DMS114 treated with DMSO at 0.1 percent for 48 hours (cell line): ENCODE data around the gene FNDC10.

Experiments used
- DNase-seq: peaks from one replicate; lab custom pipeline; 2025; ENCODE audit not compliant: unreplicated experiment; lab: John Stamatoyannopoulos, UW

The FNDC10 gene

DNA sequence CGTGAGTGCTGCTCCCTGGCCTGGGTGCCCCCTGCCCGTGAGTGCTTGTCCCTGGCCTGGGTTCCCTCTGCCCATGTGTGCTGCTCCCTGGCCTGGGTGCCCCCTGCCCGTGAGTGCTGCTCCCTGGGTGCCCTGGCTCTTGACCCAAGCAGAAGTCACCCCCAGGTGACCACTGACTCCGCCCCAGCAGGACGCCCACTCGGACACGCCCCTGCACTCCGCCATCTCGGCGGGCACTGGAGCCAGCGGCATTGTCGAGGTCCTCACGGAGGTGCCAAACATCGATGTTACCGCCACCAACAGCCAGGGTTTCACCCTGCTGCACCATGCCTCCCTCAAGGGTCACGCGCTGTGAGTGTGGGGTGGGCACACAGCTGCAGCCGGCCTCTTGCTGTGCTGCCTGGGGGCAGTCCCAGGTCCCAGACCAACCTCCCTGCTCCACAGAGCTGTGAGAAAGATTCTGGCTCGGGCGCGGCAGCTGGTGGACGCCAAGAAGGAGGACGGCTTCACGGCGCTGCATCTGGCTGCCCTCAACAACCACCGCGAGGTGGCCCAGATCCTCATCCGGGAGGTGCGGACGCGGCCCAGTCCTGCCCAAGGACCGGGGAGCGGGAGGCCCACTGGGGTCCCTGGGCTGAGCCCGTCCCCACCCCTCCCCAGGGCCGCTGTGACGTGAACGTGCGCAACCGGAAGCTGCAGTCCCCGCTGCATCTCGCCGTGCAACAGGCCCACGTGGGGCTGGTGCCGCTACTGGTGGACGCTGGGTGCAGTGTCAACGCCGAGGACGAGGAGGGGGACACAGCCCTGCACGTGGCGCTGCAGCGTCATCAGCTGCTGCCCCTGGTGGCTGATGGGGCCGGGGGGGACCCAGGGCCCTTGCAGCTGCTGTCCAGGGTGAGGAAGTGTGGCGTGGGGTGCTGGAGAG is 28.2 kb upstream of the FNDC10 start:
- DNase-seq, result no peak

- no peak for DNase-seq
Observed at GRCh38 chr1:1627261-1627828, 27.4 kb upstream of the FNDC10 start.

DNA sequence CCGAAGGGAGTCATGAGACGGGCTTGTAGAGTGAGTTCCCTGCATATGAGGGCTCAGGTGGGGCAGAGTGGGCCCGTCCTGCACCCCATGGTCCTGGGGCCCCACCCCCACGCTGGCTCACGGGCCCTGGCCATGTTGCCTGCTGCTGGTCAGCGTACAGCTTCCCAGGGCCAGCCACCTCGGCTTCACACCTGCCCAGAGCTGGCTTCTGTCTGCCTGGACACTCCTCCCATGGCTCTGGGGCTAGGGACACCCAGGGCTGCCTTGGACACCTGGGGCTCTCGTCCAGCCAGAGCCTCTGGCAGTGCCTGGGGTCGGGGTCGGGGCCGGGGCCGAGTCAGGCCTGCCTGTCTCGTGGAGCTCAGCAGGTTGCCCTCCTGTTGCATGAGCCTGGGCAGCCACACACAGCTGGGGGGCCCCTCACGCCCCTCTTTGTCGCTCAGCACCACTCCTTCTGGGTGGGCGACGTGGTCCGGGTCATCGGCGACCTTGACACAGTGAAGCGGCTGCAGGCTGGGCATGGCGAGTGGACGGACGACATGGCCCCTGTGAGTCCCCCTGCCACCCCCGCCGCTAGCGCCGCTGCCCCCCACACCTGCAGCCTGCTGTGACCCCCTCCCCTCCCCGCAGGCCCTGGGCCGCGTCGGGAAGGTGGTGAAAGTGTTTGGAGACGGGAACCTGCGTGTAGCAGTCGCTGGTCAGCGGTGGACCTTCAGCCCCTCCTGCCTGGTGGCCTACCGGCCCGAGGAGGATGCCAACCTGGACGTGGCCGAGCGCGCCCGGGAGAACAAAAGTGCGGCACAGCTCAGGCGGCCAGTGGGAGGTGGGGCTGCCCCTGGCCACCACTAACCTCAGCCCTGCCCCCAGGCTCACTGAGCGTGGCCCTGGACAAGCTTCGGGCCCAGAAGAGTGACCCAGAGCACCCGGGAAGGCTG is 26.5 kb upstream of the FNDC10 start:
- no peak for DNase-seq

DNA sequence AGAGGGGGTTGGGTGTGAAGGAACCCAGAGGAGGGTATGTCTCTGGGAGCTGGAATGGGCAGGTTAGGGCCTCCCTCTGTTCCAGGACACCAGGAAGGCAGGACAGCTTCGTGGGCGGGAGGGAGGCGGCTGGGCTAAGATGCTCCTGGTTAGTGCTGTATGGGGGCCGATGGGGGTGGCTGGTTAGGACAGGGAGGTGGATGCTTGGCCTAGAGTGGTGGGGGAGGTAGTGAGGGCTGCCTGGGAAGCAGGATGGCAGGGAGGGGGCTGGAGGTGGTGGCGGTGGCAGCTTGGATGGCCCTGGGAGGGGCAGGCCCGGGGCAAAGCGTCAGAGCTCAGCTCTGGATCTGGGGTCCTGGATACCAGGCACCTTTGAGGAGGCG is 25.9 kb upstream of the FNDC10 start:
- no peak for DNase-seq

- no peak for DNase-seq
Observed at GRCh38 chr1:1625404-1625775, 25.5 kb upstream of the FNDC10 start.

GRCh38 chr1:1624443-1625403 is 24.8 kb upstream of the FNDC10 start:
- no peak for DNase-seq

- DNase-seq, result no peak
Observed at GRCh38 chr1:1623631-1624442, 23.9 kb upstream of the FNDC10 start.

DNA sequence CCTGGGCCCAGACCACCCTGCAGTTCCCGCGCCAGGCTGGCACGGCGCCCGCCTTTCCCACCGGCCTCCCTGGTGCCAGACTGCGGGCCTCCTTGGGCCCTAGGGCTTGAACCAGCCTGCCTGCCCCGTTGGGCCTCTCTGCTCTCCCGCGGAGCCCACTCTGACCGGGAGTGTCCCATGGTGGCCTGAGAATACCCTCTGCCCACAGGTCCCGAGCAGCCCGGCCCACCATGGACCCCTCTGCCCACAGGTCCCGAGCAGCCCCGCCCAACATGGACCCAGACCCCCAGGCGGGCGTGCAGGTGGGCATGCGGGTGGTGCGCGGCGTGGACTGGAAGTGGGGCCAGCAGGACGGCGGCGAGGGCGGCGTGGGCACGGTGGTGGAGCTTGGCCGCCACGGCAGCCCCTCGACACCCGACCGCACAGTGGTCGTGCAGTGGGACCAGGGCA is 23.3 kb upstream of the FNDC10 start:
- no peak for DNase-seq

- no peak for DNase-seq
Observed at GRCh38 chr1:1622788-1623094, 22.8 kb upstream of the FNDC10 start.

GRCh38 chr1:1622010-1622787 is 22.3 kb upstream of the FNDC10 start:
- DNase-seq, result no peak

DNA sequence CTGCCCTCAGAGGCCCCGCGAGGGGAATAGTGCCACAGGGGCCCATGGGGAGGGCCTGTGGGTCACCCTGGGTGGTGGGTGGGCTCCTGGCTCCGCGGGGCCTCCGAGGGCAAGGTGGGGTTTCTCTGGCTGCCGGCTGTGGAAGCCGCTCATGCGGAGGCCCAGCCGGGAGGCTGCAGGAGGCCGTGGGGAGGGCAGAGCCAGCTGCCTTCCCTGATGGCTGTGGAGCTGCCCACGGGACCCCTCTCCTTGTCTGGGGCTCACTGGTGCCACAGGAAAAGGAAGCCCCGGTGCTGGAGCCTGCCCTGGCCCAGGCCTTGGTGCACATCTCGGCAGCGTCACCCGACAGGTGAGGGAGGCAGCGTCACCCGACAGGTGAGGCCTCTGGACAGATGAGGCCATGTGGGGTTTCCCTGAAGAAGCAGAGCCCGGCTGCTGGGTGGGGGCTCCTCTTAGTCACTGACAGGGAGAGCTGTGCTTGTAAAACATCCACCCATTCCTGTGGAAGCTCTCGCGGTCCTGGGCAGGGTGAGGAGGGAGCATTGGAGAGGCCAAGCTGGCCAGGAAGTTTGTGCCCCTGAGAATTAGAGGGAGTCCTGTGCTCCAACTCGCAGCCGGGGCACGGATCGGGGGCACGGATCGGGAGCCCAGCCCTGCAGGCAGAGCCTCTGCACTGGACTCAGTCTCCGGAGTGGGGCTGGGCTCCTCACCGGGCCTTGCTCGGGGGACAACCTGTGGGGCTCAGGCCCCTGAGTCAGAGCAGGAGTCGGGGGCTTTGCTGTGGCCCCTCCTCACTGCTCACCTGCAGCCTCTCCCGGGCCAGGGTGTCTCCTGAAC is 21.5 kb upstream of the FNDC10 start:
- DNase-seq, result no peak

GRCh38 chr1:1620433-1621139 is 20.7 kb upstream of the FNDC10 start:
- no peak for DNase-seq

GRCh38 chr1:1619917-1620361 is 20.0 kb upstream of the FNDC10 start:
- no peak for DNase-seq

DNA sequence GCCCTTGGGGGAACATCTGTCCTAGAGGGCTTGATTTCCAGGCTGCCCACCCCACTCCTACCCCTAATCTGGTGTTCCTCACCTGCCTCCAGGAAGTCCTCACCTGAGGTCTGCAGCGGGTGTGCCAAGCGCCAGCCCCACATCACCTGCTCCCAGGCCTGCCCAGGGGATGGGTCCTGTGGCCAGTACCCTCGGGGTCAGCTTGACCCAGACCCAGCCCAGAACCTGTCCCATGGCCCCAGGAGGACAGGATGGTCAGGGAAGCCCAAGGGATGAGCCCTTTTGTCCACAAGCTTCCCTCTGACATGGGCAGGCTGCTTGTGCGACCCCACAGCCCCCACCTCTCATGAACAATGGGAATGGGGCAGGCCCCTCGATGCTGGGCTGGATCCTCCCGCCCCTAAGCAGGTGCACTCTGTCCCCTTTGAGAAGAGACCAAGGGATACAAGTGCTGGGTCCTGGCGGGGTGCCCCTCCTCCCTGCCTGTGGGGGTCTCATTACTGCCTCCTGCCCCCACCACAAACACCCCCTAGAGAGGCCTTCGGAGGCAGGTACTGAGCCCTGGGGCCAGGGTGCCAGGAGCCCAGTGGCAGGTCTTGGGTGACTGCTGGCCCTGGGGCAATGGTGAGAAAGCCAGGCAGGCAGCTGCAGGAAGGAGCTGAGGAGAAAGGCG is 18.6 kb upstream of the FNDC10 start:
- no peak for DNase-seq

DNA sequence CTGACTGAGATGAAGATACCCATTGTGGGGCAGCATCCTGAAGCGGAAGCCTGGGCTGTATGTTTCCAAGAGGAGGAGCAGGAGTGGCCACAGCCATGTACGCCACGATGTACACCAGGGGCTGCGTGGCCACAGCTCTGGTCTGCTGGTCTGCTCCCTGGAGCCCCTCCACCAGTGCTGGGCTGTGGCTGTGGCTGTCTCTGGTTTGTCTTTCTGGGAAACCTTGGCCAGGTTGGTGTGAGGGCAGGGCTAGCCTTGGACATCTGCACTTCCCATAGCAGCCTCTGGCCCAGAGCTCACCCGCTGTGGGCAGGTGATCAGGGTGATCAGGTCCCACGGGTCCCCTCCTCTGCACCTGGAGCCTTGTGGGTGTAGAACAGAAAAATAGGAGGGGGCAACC is 18.0 kb upstream of the FNDC10 start:
- DNase-seq, result no peak

GRCh38 chr1:1617516-1617915 is 17.6 kb upstream of the FNDC10 start:
- DNase-seq, result no peak

GRCh38 chr1:1616838-1617237 is 16.9 kb upstream of the FNDC10 start:
- DNase-seq, result no peak
